ENCODE data around the gene IL4I1.

Gene IL4I1

DNA sequence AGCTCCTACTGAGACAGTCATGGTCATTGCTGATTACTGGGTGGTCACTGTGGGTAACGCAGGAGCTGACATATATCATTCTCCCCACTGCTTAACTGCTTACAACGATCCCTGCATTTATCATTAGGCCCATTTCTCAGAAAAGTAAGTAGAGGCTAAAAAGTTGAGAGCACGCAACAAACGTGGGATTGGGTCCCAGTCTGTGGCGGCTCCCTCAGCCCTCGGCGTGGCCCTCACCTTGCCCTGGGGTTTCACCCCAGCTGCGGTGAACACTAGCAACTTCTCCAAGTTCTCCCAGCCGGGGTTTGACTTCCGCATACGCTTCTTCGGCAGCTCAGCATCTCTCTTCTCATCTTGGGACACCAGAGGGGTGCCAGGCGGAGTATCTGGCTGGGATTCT is 31.8 kb downstream of the IL4I1 start:
- Histone ChIP-seq H3K4me3 (ENCODE audit: low read length) (no peak overlapping the region), H3K4me2 (ENCODE audit: low read length) (peak overlapping the region; percentile 90), H3K36me3 (ENCODE audit: insufficient read depth, low read length) (peaks cover 45% of the 10 kb centered on the region), H3K4me1 (ENCODE audit: control insufficient read depth, insufficient read depth, low read length) (peaks cover 30% of the 10 kb centered on the region), H3K9ac (ENCODE audit: low read depth, low read length) (no peak overlapping the region), H3K27me3 (ENCODE audit: control insufficient read depth, insufficient read depth, low read length) (no peaks in the 10 kb centered on the region), H3K9me3 (replicated peaks; ENCODE audit: low read length) (no peaks in the 10 kb centered on the region)

DNA sequence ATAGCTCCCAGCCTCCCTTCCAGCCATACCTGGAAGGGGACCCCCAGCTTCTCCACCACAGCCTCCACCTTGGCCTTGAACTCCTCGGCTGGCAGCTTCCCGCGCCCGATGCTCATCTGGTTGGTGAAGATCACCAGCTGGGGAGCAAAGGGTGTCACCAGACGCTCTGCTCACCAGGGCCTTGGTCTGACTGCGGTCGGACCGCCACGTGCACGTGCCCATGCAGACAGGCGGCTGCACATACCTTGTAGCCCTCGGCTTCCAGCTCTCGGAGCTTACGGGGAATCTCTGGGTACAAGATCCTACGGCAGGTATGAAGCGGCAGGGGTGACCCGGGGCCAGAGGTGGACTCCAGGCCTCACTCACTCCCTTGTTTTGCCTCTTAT is 32.8 kb downstream of the IL4I1 start:
- Histone ChIP-seq H3K27me3 (ENCODE audit: control insufficient read depth, insufficient read depth, low read length) (no peaks in the 10 kb centered on the region), H3K4me2 (ENCODE audit: low read length) (no peak overlapping the region), H3K9ac (ENCODE audit: low read depth, low read length) (no peak overlapping the region), H3K36me3 (ENCODE audit: insufficient read depth, low read length) (peaks cover 49% of the 10 kb centered on the region), H3K4me1 (ENCODE audit: control insufficient read depth, insufficient read depth, low read length) (peaks cover 35% of the 10 kb centered on the region), H3K4me3 (ENCODE audit: low read length) (no peak overlapping the region), H3K9me3 (replicated peaks; ENCODE audit: low read length) (no peaks in the 10 kb centered on the region)

DNA sequence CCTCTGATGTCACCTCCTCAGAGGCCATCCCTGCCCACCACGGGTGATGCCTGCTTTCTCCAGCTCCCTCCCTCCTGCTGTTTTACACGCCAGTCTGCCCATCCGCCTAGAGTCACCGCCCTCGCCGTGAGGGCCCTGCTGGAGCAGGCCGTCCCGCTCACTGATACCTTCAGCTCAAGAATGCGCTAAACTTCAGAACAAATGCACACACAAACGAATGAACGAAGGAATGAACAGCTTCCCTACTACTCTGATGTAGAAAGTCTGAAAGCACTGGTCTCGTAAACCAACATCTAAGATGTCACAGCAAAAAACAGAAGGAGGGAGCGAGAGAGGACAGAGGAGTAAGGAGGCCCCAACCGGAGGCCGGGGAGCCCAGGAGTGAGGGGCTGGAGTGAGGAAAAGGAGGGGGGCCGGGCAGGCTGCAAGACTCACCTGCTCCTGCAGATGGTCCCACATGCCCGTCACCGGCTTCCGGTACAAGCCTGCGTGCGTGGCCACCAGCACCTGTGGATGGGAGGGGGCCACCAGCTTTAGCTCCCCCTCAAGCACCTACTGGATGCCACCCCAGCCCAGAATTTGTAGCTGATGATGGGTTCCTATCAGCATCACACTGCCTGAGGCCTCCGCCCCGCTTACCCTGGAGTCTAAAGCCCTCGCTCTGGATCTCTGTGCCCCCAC is 33.3 kb downstream of the IL4I1 start:
- Histone ChIP-seq H3K9ac (ENCODE audit: low read depth, low read length) (no peak overlapping the region), H3K36me3 (ENCODE audit: insufficient read depth, low read length) (peaks cover 54% of the 10 kb centered on the region), H3K4me1 (ENCODE audit: control insufficient read depth, insufficient read depth, low read length) (peaks cover 37% of the 10 kb centered on the region), H3K9me3 (replicated peaks; ENCODE audit: low read length) (no peaks in the 10 kb centered on the region), H3K27me3 (ENCODE audit: control insufficient read depth, insufficient read depth, low read length) (no peaks in the 10 kb centered on the region), H3K4me3 (ENCODE audit: low read length) (no peak overlapping the region), H3K4me2 (ENCODE audit: low read length) (no peak overlapping the region)

DNA sequence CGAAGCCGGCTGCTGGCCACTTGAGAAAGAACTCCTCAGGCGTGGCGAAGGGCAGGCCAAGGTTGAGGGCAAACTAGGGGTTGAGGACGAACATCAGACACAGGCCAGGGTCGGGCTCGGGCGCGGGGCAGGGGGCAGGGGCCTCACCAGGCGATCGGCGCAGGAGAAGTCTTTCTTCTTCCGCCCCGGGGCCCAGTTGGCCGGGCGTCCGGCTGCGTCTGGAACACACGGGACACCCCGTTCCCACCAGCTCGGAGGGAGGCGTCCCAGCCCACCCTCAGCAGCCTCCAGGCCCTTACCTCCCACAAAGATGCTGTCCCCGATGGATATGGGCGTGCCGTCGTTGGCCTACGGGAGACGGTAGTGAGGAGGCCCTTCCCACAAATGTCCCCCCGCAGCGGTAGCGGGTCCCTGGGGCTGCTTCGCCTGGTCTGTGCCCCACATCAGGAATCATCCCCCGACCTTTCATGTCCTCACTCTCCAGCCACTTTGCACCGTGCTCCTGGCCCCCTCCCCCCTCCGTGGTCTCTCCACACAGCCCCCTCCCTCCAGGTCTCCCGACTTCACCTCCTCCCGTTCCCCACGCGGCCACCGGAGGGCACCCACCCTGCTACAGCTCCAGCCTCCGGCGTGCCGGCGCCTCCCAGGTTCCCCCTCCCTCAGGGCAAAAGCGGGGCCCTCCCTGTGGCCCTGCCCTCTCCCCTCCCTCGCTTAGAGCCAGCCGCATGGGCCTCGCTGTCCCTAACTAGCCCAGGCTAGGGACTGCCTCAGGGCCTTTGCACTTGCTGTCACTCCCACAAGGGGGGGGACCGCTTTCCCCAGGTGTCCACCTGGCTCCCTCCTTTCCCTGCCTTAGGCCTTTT is 34.1 kb downstream of the IL4I1 start:
- Histone ChIP-seq H3K4me1 (ENCODE audit: control insufficient read depth, insufficient read depth, low read length) (peaks cover 44% of the 10 kb centered on the region), H3K27me3 (ENCODE audit: control insufficient read depth, insufficient read depth, low read length) (no peaks in the 10 kb centered on the region), H3K9ac (ENCODE audit: low read depth, low read length) (no peak overlapping the region), H3K4me2 (ENCODE audit: low read length) (no peak overlapping the region), H3K4me3 (ENCODE audit: low read length) (no peak overlapping the region), H3K9me3 (replicated peaks; ENCODE audit: low read length) (no peaks in the 10 kb centered on the region), H3K36me3 (ENCODE audit: insufficient read depth, low read length) (peaks cover 62% of the 10 kb centered on the region)

DNA sequence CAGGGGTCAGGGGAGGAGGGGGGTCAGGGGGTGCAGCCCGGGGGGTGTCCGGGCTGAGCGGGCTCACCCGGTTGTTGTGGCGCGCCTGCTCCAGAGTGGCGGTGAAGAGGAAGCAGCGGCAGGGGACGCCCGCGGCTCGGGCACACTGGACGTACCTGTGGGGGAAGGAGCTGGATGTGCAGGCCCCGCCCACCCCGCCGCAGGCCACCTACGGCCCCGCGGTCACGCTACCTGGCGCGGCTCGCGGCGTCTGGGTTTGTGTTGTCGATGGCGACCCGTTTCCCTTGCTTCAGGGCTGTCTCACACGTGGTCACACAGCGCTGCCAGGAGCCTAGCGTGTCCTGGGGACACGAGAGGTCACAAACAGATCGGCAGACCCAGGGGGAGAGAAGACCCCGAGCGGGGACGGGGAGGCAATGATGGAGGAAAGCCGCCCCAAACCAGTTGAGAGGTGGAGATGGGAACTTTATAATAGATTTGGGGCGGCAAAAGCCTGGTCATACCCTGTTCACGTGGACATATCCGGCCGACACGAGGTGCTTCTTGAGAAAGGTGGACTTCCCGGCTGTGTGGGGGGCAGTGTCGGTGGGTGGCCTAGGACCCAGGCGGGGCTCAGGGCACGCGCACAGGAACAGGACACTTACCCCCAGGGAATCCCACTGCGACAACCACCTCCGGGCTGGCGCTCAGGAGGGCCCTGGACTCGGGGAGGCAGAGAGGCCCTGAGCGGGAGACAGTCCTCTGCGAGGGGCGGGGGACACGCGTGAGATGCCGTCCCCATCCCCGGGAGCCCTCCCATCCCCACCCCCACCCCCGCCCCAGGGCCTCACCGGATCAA is 34.9 kb downstream of the IL4I1 start:
- Histone ChIP-seq H3K9me3 (replicated peaks; ENCODE audit: low read length) (no peaks in the 10 kb centered on the region), H3K4me2 (ENCODE audit: low read length) (no peak overlapping the region), H3K4me1 (ENCODE audit: control insufficient read depth, insufficient read depth, low read length) (peaks cover 47% of the 10 kb centered on the region), H3K36me3 (ENCODE audit: insufficient read depth, low read length) (peaks cover 70% of the 10 kb centered on the region), H3K4me3 (ENCODE audit: low read length) (no peak overlapping the region), H3K9ac (ENCODE audit: low read depth, low read length) (no peak overlapping the region), H3K27me3 (ENCODE audit: control insufficient read depth, insufficient read depth, low read length) (no peaks in the 10 kb centered on the region)

DNA sequence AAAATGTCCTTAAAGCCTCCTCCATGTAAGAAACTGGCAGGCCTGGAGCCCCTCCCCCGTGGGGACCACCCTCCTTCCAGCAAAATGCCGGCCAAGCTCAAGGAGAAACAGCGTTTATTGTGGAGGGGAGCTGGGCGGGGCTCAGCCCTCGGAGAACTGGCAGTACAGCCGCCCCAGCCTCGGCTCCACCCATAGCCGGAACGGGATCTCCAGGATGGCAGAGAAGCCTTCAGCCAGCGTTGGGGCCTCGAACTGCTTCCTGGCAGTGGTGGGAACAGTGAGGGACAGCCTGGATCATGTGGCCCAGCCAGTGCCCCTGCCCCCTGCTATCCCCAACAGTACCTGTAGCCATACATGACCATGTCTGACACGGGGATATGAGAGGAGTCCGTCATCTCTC is 35.6 kb downstream of the IL4I1 start:
- no peaks in the 10 kb centered on the region for H3K27me3 ChIP-seq (ENCODE audit: control insufficient read depth, insufficient read depth, low read length)
- H3K4me3 ChIP-seq (ENCODE audit: low read length), result no peak overlapping the region
- H3K9me3 ChIP-seq (replicated peaks; ENCODE audit: low read length), result no peaks in the 10 kb centered on the region
- peaks cover 40% of the 10 kb centered on the region for H3K4me1 ChIP-seq (ENCODE audit: control insufficient read depth, insufficient read depth, low read length)
- peaks cover 75% of the 10 kb centered on the region for H3K36me3 ChIP-seq (ENCODE audit: insufficient read depth, low read length)
- H3K9ac ChIP-seq (ENCODE audit: low read depth, low read length), result no peak overlapping the region
- H3K4me2 ChIP-seq (ENCODE audit: low read length), result no peak overlapping the region

DNA sequence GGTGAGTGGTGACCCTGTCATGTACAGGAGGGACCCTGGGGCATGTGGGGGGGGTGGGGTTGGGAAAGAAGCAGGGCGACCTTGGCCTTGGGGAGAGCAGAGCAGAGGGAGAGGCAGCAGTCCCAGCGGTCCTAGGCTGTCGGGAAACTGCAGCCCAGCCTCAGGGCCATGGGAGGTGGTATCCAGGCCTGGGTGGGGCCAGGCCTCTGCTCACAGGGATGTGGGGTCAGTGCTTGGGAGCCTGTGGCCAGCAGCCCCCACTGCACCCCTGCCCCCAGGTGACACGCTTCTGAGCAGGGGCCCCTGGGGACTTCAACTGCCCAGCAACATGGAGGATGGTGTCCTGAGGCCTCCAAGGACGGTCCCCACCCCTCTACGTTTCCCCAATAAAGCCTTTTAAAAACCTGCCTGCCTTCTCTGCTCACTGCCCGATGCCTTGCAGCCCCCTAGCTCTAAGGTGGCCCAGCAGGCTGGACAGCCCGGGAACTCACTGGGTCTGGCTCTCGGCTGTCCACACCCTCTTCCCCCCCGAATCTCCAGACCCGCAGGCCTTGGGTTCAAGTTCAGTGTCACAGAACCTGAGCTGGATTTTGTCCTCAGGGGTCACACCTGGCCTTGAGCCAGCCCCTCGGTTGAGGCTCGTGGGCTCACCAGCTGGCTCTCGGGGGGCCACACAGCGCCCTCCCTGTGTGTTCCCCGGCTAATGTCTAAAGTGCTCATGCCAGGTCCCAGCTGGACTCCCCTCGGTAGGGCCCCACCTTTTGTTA is 36.2 kb downstream of the IL4I1 start:
- Histone ChIP-seq H3K36me3 (ENCODE audit: insufficient read depth, low read length) (peaks cover 81% of the 10 kb centered on the region), H3K4me3 (ENCODE audit: low read length) (no peak overlapping the region), H3K9ac (ENCODE audit: low read depth, low read length) (no peak overlapping the region), H3K27me3 (ENCODE audit: control insufficient read depth, insufficient read depth, low read length) (no peaks in the 10 kb centered on the region), H3K4me1 (ENCODE audit: control insufficient read depth, insufficient read depth, low read length) (peaks cover 35% of the 10 kb centered on the region), H3K9me3 (replicated peaks; ENCODE audit: low read length) (no peaks in the 10 kb centered on the region), H3K4me2 (ENCODE audit: low read length) (no peak overlapping the region)

DNA sequence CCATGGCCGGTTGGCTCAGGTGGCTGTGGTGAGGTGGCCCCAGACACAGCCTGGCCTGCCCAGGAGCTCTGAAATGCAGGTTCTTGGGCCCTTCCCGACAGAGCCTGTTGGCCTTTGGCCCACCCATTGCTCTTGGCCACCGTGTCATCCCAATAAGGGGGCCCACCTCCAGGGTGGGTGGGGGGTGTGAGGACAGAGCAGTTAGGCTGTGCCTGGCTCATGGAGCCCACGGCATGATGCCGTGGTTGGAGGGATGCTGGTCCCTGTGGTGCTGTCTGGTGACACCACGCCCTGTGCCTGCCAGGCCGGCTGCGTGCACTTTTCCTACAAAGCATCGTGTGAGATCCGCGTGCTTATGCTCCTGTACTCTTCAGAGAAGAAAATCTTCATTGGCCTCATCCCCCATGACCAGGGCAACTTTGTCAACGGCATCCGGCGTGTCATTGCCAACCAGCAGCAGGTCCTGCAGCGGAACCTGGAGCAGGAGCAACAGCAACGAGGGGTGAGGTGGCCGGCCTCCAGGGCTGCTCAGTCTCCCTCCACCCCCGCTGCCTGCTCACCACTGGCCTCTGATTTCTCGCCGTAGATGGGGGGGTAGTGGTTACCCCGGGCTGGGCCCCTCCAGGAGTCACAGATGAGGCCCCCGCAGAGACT is 36.9 kb downstream of the IL4I1 start:
- peaks cover 34% of the 10 kb centered on the region for H3K4me1 ChIP-seq (ENCODE audit: control insufficient read depth, insufficient read depth, low read length)
- no peak overlapping the region for H3K4me3 ChIP-seq (ENCODE audit: low read length)
- H3K4me2 ChIP-seq (ENCODE audit: low read length), result peak overlapping the region; percentile 30
- H3K9me3 ChIP-seq (replicated peaks; ENCODE audit: low read length), result no peaks in the 10 kb centered on the region
- H3K9ac ChIP-seq (ENCODE audit: low read depth, low read length), result no peak overlapping the region
- H3K36me3 ChIP-seq (ENCODE audit: insufficient read depth, low read length), result peaks cover 85% of the 10 kb centered on the region
- H3K27me3 ChIP-seq (ENCODE audit: control insufficient read depth, insufficient read depth, low read length), result no peaks in the 10 kb centered on the region

DNA sequence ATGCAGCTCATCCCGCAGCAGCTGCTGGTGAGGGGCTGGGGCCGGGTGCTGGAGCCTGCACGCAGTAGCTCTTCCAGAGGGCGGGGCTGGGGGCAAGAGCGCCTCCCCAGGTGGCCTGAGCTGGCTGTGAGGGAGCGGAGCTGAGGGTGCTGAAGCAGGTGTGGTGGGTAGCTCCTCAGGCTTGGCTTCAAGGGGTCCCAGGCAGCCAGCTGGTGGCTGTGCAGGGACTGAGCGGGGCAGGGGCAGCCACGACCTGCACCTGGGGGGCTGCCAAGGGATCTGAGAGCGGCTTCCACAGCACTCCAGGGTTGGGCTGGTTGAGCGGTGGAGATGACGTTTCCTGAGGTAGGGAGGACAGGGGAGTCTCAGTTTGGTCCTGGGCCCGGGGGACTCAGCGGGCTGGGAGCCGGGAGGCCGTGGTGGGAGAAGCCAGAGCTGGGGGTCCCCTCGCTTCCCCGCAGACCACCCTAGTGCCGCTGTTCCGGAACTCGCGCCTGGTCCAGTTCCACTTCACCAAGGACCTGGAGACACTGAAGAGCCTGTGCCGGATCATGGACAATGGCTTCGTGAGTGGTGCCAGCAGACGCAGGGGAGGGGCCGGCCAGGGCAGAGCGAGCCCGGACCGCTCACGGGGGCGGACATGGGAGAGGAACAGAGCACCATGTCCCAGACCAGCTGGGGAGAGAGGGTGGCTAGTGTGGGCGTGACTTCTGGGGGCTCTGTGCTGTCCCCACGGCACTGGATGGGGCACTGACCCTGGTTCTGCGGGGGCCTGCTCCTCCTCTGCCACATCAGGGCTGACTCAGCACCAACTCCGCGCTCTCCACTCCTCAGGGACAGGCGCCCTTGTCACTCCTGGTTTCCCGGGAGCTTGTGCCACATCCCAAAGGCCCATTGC is 38.4 kb downstream of the IL4I1 start:
- H3K4me1 ChIP-seq (ENCODE audit: control insufficient read depth, insufficient read depth, low read length), result peaks cover 34% of the 10 kb centered on the region
- H3K4me2 ChIP-seq (ENCODE audit: low read length), result peak overlapping the region; percentile 25
- no peaks in the 10 kb centered on the region for H3K9me3 ChIP-seq (replicated peaks; ENCODE audit: low read length)
- H3K36me3 ChIP-seq (ENCODE audit: insufficient read depth, low read length), result peaks cover 72% of the 10 kb centered on the region
- H3K9ac ChIP-seq (ENCODE audit: low read depth, low read length), result peak overlapping the region; percentile 4
- no peaks in the 10 kb centered on the region for H3K27me3 ChIP-seq (ENCODE audit: control insufficient read depth, insufficient read depth, low read length)
- no peak overlapping the region for H3K4me3 ChIP-seq (ENCODE audit: low read length)

DNA sequence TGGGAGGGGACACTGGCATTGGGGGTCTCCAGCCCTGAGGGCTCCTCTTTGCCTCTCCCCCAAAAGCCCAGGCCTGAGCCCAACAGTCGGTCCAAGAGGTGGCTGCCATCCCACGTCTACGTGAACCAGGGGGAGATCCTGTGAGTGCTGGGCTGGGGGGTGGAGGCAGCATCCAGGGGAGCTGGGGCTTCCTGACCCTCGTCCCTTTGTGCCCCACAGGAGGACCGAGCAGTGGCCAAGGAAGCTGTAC is 38.9 kb downstream of the IL4I1 start:
- H3K4me2 ChIP-seq (ENCODE audit: low read length), result no peak overlapping the region
- peaks cover 37% of the 10 kb centered on the region for H3K4me1 ChIP-seq (ENCODE audit: control insufficient read depth, insufficient read depth, low read length)
- H3K27me3 ChIP-seq (ENCODE audit: control insufficient read depth, insufficient read depth, low read length), result no peaks in the 10 kb centered on the region
- H3K36me3 ChIP-seq (ENCODE audit: insufficient read depth, low read length), result peaks cover 67% of the 10 kb centered on the region
- no peak overlapping the region for H3K4me3 ChIP-seq (ENCODE audit: low read length)
- no peak overlapping the region for H3K9ac ChIP-seq (ENCODE audit: low read depth, low read length)
- no peaks in the 10 kb centered on the region for H3K9me3 ChIP-seq (replicated peaks; ENCODE audit: low read length)

Data from skeletal muscle satellite cell (primary cell).